GM18520 (cell line): Measurements from ENCODE around the gene CFAP45.

Experiments
- ATAC-seq: cut with Tn5 transposase; IDR thresholded peaks from one replicate; pipeline ENCODE4 v1.9.1; 2021; ENCODE audit not compliant: unreplicated experiment

CFAP45 gene

DNA sequence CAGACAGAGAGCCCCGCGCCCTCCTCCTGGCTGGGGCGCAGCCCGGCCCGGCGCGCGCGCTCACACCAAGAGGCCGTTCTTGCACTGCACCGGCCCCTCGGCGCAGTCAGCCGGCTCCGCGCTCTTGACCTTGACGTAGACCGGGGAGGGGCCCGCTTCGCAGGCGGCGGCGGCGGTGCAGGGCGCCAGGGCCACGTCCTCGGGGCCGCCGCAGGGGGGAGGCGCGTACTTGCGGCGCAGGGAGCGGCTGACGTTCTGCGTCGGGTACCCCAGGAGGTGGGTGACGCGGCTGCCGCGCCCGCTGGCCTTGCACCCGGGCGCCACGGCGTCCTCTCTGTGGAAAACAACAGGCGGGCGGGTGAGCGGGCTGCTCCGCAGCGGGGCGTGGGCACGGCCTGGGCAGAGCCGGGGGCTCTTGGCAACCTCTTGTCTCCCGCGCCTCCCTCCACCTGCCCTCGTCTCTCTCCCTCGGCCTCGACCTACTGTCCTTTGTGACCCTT is 45.2 kb downstream of the CFAP45 start:
- peak; percentile 63 for ATAC-seq

DNA sequence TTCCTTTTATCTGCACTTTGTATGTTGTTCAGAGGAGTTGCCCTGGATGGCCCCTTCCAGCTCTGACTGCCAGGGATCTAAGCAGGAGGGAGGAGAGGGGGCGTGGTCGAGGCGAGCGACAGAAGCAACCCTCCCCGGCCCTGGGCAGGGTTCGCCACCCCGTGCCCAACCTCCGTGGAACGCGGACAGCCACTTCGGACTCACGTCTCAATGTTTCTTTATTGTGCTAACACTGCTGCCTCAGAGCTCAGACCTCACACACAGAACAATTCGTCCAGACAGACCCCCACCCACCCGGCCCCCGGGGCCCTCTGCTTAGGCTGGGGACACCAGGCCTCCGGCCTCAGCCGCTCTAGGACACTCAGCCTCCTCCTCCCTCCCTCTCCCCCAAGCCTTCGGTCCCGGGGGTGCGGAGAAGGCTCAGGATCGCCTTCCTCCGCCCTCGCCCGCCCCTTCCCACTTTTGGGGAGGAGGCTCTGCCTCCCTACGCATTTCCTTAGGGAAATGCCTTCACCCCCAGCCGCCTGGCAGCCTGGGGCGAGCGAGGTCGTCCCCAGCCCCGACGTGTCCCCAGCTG is 45.8 kb downstream of the CFAP45 start:
- no peak for ATAC-seq

DNA sequence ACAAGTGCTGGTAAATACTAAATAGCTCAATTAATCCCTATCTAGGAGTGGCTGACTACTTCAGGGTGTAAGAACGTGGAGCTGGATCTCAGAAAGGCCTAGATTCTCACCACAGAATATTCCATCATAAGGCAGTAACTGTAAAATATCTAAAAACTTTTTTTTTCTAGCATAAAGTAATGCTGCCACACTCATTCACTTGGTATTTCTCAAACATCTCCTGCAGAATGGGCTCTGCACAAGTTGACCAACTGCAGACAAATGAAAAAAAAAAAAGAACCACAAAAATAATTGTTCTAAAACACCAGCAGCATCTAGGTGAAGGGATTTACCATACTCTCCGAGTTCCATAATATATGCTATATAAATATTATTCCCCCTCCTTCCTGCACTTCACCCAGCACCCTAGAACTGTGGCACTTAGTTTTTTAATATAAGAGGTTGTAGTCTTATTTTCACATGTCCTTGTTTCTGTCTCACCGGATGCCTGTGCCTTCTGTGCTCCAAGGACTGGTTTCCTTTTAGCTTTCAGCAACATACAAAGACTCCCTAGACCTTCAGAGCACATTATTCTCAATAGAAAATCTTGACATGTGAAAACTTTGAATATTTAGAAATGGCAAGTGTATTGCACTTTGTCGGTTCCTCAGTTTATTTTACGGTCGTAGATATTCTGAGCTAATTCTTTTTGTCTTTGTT is 46.4 kb downstream of the CFAP45 start:
- no peak for ATAC-seq

DNA sequence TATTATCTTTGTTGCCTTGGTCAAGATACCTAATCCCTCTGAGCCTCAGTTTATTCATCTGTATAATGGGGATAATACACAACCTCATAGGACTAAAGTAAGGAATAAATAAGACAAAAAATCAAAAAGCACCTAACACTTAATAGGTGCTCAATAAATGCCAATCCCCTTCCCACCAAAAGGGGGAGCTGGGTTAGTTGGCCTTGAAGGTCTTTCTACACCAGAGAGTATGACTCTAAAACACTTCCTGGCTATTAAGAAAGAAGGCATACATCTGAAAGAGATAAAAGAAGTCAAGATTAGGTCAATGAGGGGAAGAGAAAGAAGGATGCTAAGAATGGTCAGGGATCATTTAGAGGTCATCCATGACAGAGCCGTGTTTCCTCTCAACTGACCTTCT is 48.6 kb downstream of the CFAP45 start:
- no peak for ATAC-seq

DNA sequence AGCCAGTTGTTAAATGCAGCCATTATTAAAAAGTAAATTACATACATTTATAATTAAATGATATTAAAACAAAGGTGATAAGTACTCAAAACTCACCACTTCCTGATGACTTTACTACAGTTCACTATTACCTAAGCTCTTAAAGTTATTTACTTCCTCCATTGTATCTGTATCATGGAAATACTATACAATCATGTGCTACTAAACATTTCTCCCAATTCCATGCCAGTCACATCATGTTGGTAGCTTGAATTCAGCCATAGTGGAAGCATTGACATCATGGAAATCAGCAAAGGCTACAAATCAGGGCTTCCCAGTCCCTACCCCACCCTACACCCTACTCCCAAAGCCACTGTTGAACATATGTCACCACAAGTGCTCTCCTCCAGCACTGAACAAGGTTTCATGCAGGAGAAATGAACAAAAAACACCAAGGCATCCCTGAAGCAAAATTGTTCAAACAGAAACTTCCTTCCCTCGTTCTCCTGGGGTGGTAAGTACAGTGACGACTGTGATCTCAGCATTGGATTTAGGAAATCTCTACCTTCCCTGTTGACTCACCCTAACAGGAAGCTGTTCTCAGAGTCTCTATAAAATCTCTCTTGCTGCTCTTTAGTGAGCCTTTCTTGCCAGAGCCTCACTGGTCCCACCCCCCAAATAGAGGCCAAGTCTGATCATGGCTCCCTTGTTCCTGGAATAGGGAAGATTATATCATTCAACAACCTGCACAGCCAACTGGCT is 50.2 kb downstream of the CFAP45 start:
- no peak for ATAC-seq

DNA sequence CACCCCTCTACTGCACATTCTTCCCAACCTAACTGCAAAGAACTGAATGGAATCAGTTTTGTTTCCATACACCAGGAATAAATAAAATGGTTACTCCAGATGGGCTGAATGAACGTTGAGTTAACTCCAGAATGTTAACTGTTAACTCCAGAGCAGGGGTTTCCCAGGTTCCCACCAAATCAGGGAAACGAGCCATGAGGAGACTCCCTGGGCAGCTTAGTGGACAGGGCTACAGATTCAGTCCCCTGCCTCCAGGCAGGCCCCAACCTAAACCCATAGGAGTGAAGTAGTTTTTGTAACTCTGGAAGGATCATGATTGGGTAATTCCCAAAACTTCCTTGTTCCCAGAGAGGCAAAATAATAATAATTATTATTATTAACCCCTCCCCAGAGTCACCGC is 51.6 kb downstream of the CFAP45 start:
- no peak for ATAC-seq

DNA sequence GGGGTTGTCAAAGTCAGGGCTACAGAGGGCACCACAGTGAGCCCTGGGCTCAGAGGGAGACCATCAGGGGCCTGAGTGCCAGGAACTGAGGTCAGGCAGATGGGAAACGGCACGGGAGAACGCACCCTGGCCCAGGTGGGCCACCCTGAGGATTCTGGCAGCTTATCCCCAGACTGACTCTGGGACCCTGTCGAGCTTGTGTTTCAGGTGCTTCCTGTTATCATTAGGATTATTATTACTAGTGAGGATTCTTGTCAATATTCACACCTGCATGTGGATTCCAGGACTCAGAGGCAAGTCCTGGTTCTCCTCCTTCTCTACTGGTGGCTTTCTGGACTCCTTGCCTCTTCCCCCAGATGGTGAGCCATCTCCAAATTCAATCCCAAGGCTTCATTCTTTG is 52.7 kb downstream of the CFAP45 start:
- no peak for ATAC-seq

DNA sequence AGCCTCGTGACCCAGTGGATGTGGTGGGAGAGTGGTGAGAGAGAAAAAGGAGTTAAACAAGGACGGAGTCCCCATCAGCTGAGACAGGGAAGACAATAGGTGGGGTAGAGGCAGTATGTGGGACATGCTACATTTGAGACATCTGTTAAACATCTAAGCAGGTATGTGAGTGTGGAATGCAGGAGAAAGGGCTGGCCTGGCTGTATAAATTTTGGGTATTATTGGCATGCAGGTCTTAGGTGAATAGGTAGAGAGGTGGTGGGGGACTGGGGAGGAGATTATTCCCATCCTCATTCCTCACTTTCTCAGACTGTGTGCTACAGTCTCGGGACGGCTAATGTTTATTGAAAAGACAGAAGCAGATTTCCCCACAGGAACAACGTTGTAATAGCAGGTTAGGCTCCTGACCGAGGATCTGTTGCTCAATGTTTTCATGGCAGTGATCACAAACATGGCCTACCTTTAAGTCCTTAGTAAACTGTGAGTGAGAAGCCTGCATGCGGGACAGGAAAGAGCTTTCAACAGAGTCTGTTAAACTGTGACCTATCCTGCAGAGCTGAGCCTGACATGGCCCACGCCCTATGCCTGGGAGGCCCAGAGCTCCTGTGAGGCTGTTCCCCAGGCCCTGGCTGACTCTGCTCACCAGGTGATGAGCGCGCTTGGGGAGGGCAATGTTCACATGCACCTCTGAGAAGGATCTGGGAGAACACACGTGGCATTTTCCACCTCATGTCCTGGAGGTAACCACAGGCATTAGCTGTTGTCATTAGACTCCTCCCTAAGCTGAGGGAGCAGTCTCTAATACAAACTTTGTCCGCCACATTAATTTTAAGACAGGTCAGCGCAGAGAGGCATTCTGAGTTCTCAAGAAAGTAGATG is 54.0 kb downstream of the CFAP45 start:
- ATAC-seq = no peak

DNA sequence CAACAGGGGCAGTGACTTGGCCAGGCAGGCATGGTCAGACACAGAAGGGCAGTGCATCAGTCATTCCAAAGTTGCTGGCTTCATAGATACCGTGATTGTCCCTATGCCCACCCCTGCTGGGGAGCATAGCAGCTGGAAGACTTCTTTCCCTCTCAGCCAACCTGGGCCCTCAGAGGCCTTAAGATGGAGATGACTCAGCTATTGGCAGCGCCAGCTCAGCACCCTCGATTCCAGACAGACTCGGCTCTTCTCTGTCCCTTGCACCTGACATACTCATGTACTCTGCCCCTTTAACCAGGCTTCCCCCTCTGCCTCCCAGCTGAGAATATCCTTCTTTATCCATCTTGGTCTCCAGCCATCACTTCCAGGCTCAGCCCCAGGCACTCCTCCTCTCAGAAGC is 56.5 kb downstream of the CFAP45 start:
- no peak for ATAC-seq

DNA sequence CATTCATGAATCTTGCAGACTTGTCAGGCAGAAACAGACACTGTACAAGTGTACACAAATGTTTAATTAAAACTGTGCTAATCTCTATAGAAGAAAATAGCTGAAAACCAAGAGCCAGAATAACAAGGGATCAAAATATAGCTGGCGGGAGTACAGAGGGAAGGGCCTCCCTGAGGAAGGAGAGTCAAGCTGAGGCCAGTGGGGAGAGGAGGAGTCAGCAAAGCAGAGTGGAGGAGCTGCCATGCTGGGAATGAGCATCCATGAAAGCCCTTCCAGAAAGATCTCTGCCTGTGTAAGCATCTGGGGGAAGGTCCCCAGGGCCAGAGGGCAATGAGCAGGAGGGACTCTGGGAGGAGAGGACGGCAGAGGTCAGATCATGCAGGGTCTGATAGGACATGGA is 58.2 kb downstream of the CFAP45 start:
- ATAC-seq = no peak

DNA sequence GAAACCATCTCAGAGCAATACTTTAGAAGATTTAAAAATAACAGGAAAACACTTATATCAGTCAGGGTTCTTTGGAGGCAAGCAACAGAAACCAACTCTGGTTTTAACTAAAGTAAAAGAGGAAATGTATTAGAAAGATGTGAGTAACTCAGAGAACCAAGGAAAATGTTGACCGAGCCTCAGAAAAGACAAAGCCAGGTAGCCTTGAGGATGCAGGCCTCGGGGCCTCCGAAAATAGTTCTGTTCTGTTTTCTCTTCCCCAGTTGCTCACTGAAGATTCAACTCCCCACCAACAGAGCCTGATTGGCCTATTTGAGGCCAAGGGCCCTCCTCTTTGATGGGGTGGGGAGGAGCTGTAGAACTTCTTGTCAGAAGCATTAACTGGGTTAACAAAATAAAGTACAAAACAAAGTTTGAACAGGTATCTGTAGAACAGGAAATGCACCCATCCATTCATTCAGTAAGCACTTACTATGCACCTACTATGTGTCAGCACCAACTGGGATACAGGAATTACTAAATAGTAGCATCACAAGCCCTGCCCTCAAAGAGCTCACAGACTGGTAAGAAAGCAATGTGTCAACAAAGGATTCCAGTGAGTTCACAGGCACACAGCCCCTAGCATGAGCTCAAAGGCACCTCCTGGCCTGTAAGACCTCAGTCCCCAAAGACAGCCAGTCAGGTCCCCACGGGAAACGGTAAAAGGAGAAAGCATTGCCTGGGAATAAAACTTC is 60.7 kb downstream of the CFAP45 start:
- ATAC-seq = no peak

DNA sequence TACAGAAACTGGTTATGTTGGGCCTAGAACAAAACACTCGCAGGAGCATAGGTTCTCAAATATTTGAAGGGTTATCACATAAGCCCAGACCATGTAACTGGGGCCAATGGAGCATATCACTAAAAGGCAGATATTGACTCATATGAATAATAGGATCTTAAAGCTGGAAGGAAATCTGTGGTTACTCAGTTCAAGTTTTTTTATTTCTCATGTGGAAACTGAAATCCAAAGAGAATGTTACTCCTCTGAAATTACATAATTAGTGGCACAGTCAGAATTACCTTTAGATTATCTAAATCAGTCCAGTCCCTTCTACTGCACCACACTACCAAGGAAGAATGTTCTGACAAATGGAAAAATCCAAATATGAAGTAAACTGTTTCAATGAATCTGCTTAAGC is 61.2 kb downstream of the CFAP45 start:
- ATAC-seq = no peak

DNA sequence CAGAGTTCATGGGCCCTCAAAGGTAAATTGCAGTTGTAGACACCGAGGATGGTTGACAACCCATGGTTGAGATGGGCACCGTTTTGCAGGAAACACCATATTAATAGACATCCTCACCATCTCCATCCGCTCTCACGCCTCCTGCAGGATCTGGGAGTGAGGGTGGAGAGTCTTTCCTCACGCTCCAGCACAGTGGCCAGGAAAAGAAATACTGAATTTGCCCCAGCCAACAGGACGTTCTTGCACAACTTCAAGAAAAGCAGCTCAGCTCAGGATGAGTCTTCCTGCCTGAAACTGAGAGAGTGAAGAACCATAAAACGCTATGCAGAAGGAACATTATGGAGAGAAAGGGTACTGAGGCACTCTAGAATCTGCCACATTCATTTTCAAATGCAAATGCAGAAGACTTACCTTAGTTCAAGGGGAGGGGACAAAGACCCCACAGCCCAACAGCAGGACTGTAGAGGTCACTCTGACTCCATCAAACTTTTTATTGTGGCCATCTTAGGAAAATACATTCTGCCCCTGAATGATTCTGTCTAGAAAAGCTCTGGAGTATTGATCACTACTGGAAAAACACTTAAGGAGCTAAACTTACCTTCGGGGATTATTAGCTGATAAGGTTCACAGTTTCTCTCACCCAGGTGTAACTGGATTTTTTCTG is 64.0 kb downstream of the CFAP45 start:
- no peak for ATAC-seq

DNA sequence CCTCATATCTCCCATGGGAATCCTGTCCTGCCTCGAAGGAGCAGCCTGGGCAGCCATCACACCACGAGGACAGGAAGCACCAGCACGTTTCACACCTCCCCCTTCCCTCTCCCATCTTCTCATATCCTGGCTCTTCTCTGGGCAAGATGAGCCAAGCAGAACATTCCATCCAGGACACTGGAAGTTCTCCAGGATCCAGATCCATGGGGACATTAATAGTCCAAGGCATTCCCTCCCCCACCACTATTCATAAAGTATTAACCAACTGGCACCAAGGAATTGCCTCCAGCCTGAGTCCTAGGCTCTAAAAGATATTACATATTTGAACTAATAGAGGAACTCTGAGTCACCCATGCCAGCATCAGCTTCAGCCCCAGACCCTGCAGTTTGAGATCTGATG is 64.6 kb downstream of the CFAP45 start:
- no peak for ATAC-seq

DNA sequence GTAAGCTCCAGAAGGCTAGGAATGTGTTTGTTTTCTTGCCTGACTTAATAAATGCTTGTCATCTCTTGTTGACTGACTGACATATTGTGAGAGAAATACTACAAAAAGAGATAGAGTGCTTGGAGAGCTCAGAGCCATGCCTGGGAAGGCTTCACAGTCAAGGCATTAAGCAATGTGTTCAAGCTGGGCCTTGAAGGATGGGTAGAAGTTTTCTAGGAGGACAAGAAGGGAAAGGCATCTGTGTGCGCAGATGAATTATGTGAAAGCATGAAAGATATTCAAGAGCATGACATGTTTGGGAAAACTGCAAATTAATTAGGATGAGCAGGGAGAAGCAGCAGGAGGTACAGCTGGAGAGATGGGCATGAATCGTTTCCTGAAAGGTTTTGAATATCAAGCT is 67.7 kb downstream of the CFAP45 start:
- ATAC-seq = no peak

DNA sequence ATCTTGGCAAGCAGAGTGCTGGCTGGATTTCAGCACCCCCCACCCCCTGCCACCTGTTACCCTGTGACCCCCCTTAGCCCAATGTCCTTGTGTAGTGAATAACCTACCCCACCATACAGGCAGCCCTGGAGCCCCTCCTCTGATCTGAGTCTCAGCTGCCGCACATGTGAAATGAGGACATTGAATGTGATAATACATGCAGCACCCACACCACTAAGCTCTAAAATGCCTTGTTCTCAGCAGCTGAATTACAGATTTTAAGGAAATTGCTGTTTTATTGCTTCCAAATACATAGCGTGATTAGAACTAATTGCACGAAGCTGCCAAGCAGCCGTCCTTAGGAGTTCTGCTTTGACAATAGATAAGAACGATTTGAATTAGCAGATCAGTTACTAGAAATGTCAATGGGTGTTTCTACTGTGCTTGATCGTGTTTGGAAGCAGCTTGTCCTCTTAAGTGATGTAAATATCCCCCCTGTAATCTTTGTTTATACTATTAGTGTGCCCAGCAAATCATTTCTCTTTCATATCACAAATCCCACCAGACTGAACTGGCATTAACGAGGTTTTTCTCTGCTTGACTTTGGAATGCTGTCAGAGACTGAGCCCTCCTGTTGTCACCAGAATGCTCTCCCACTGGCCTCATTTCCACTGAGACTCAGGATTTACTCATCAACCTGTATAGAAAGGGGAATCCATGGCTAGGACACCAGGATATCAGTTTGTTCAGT is 68.4 kb downstream of the CFAP45 start:
- no peak for ATAC-seq

DNA sequence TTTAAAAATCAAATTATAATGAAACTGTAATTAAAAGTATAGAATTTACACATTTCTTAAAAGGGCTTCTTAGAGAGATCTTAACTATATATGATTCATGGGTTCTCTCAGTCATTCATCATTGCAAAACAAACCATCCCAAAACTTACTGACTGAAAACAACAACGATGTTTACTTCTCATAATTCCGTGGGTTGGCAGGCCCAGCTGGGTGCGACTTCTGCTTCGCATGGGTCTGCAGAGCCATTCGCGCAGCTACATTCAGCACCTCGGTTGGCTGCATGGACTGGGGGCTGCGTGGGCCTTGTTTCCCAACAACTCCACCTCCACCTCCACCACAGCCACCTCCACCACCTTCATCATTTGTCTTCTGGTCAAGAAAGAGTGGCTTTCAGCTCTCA is 69.2 kb downstream of the CFAP45 start:
- no peak for ATAC-seq

DNA sequence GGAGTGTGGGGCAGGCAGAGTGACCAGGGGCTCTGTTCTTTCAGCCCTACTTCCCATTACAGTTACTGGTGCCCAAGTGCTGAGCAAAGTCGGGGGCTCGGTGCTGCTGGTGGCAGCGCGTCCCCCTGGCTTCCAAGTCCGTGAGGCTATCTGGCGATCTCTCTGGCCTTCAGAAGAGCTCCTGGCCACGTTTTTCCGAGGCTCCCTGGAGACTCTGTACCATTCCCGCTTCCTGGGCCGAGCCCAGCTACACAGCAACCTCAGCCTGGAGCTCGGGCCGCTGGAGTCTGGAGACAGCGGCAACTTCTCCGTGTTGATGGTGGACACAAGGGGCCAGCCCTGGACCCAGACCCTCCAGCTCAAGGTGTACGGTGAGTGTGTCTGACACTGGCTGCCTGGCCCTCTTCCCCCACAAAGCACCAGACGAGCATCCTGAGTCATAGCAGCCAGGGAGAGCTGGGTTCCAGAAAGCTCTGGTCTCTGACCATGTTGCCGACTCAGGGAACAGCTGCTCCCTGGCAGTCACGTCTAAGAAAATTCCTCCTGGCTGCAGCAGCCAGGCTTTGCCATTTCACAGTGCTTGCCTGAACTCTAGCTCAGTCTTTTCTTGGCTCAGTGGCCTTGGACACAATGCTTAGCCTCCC is 70.0 kb downstream of the CFAP45 start:
- ATAC-seq = no peak

DNA sequence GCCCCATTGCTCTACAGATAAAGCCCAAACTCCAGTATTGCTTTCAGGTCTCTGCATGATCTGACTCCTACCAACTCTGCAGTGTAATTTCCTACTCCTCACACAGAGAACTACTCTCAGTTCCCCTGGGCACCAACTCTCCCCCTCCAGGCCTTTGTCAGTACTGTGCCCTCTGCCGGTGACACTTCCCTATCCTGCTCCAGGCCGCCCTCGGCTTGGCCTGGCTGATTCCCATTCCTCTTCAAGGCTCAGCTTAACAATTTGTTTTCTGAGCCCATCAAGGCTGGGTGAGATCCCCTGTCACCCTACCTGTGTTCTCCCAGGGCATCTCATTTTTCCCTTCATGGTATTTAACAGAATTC is 70.7 kb downstream of the CFAP45 start:
- ATAC-seq = peak; percentile 78
